Neural progenitor cell (in vitro differentiated cells): ENCODE results near the gene TBX10. TPM values are rescaled to one million over a fixed set of nuclear protein-coding genes. Genes with fewer than 3 reads are reported as not detected.
"Not testable (repeated sequence)": the region's sequence is repeated elsewhere in the genome, so short reads cannot be mapped to it uniquely, and the experiment has no call there.

Experiments
- DNase-seq: peaks from one replicate; pipeline ENCODE4 v3.0.0-alpha.2; 2016; ENCODE audit warnings: low spot score
- H2AFZ ChIP-seq: fragments of 200-600 bp; sonication (generic); replicated peaks from 2 replicates; pipeline ENCODE4 v1.6.1; 2016; ENCODE audit warnings: antibody characterized with exemption
- H3F3A ChIP-seq: fragments of 200-600 bp; sonication (generic); 2 replicates; pipeline ENCODE4 v1.6.1; 2016; ENCODE audit warnings: antibody characterized with exemption, low read depth
- H3K27ac ChIP-seq: fragments of 200-600 bp; sonication (generic); 2 replicates; pipeline ENCODE4 v1.5.1; 2016; ENCODE audit warnings: mild to moderate bottlenecking
- H3K27me3 ChIP-seq: fragments of 200-600 bp; sonication (generic); 2 replicates; pipeline ENCODE4 v1.6.1; 2016; ENCODE audit warnings: mild to moderate bottlenecking, moderate library complexity
- H3K36me3 ChIP-seq: fragments of 200-600 bp; sonication (generic); 2 replicates; pipeline ENCODE4 v1.5.1; 2016
- H3K4me1 ChIP-seq: fragments of 200-600 bp; sonication (generic); 2 replicates; pipeline ENCODE4 v1.6.1; 2016; ENCODE audit warnings: mixed run types
- H3K4me2 ChIP-seq: fragments of 200-600 bp; sonication (generic); 2 replicates; pipeline ENCODE4 v1.6.1; 2016
- H3K4me3 ChIP-seq: fragments of 200-600 bp; sonication (generic); 2 replicates; pipeline ENCODE4 v1.5.1; 2016
- H3K79me2 ChIP-seq: fragments of 200-600 bp; sonication (generic); 2 replicates; pipeline ENCODE4 v1.6.1; 2016; ENCODE audit warnings: low read depth
- H3K9ac ChIP-seq: fragments of 200-600 bp; sonication (generic); 2 replicates; pipeline ENCODE4 v1.6.1; 2016
- H3K9me3 ChIP-seq: fragments of 200-600 bp; sonication (generic); 2 replicates; pipeline ENCODE4 v1.5.1; 2016; ENCODE audit warnings: low read depth
- H4K20me1 ChIP-seq: fragments of 200-600 bp; sonication (generic); 2 replicates; pipeline ENCODE4 v1.6.1; 2016; ENCODE audit warnings: low read depth
- H3K27ac Mint-ChIP-seq: 3 replicates; pipeline ENCODE4 v1.8.0; 2021; ENCODE audit warnings: mixed read lengths
- H3K27me3 Mint-ChIP-seq: 2 replicates; pipeline ENCODE4 v1.8.0; 2022; ENCODE audit warnings: low read depth, mild to moderate bottlenecking, inconsistent platforms, moderate library complexity, mixed read lengths; ENCODE audit not compliant: insufficient read depth
- H3K36me3 Mint-ChIP-seq: 3 replicates; pipeline ENCODE4 v1.8.0; 2021; ENCODE audit warnings: mixed read lengths
- H3K4me1 Mint-ChIP-seq: 3 replicates; pipeline ENCODE4 v1.8.0; 2021; ENCODE audit warnings: mixed read lengths
- H3K4me3 Mint-ChIP-seq: 3 replicates; pipeline ENCODE4 v1.8.0; 2021; ENCODE audit warnings: mild to moderate bottlenecking, moderate library complexity, mixed read lengths
- H3K9me3 Mint-ChIP-seq: 3 replicates; pipeline ENCODE4 v1.8.0; 2020; ENCODE audit warnings: mixed read lengths
- EZH2 ChIP-seq: fragments of 200-600 bp; sonication (generic); IDR thresholded peaks from 2 replicates; pipeline ENCODE4 v1.6.1; 2017; ENCODE audit warnings: antibody characterized with exemption, mild to moderate bottlenecking, moderate library complexity
- EZH2phosphoT487 ChIP-seq: fragments of 200-600 bp; sonication (generic); IDR thresholded peaks from 2 replicates; pipeline ENCODE4 v1.6.1; 2017; ENCODE audit warnings: antibody characterized with exemption
- total RNA-seq: library from RNA; depleted of rRNA; stranded (reverse); fragments of >200 nt; gene quantifications from 2 replicates; pipeline ENCODE4 v1.2.3, GENCODE V29; 2015; ENCODE audit warnings: low replicate concordance
- TF ChIP-seq, protein P1 (sequence below): fragments of 200-600 bp; sonication (generic); IDR thresholded peaks from 2 replicates; pipeline ENCODE4 v1.5.1; 2017; ENCODE audit warnings: antibody characterized with exemption, mild to moderate bottlenecking

The TBX10 gene
- total RNA-seq, 1 donor from 2014 or later, result not detected

DNA sequence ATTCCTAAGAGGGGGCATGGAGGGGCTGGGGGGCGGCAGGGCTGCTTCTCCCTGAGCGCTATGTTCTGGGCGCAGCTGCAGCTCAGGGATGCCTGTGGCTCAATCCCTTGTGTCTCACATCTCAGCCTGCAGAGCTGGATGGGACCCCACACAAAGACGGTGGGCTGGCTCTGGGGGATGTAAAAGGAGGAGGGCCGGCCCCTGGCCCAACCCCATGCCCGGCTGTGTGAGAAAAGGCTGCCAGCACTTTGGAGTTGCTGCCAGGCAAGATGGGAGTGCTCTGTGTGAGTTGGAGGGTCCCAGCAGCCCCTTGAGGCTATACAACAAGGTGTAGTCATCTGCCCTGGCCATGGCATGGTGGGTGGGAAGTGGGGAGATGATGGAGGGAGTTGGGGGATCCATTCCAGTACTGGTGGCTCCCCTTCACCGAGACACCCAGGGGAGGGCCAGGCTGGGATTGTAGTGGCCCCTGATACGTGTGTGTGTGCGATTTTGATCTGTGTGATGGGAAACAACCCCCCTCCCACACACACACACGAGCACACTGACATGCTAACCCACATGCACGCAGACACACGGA lies 1.3 kb upstream of the TBX10 start:
- Histone ChIP-seq H3K27me3 (peaks cover 24% of the 10 kb centered on the region), H4K20me1 (no peaks in the 10 kb centered on the region), H3K9me3 (no peaks in the 10 kb centered on the region), H3K79me2 (no peaks in the 10 kb centered on the region), H2AFZ (no peak overlapping the region), H3K4me2 (no peak overlapping the region), H3K4me3 (no peak overlapping the region), H3K27ac (no peak overlapping the region), H3K36me3 (no peaks in the 10 kb centered on the region), H3F3A (no peaks in the 10 kb centered on the region), H3K4me1 (peaks cover 6% of the 10 kb centered on the region), H3K9ac (no peak overlapping the region)
- H3K27ac Mint-ChIP-seq, result no peak overlapping the region
- H3K4me3 Mint-ChIP-seq, result no peak overlapping the region
- peak; percentile 62 for DNase-seq
- H3K27me3 Mint-ChIP-seq, result peaks cover 15% of the 10 kb centered on the region
- TF ChIP-seq EZH2phosphoT487 (no peak), EZH2 (no peak)
- TF ChIP-seq, protein P1, sequence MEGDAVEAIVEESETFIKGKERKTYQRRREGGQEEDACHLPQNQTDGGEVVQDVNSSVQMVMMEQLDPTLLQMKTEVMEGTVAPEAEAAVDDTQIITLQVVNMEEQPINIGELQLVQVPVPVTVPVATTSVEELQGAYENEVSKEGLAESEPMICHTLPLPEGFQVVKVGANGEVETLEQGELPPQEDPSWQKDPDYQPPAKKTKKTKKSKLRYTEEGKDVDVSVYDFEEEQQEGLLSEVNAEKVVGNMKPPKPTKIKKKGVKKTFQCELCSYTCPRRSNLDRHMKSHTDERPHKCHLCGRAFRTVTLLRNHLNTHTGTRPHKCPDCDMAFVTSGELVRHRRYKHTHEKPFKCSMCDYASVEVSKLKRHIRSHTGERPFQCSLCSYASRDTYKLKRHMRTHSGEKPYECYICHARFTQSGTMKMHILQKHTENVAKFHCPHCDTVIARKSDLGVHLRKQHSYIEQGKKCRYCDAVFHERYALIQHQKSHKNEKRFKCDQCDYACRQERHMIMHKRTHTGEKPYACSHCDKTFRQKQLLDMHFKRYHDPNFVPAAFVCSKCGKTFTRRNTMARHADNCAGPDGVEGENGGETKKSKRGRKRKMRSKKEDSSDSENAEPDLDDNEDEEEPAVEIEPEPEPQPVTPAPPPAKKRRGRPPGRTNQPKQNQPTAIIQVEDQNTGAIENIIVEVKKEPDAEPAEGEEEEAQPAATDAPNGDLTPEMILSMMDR, result no peak
- no peaks in the 10 kb centered on the region for H3K36me3 Mint-ChIP-seq
- peaks cover 2% of the 10 kb centered on the region for H3K9me3 Mint-ChIP-seq
- H3K4me1 Mint-ChIP-seq, result peaks cover 5% of the 10 kb centered on the region

DNA sequence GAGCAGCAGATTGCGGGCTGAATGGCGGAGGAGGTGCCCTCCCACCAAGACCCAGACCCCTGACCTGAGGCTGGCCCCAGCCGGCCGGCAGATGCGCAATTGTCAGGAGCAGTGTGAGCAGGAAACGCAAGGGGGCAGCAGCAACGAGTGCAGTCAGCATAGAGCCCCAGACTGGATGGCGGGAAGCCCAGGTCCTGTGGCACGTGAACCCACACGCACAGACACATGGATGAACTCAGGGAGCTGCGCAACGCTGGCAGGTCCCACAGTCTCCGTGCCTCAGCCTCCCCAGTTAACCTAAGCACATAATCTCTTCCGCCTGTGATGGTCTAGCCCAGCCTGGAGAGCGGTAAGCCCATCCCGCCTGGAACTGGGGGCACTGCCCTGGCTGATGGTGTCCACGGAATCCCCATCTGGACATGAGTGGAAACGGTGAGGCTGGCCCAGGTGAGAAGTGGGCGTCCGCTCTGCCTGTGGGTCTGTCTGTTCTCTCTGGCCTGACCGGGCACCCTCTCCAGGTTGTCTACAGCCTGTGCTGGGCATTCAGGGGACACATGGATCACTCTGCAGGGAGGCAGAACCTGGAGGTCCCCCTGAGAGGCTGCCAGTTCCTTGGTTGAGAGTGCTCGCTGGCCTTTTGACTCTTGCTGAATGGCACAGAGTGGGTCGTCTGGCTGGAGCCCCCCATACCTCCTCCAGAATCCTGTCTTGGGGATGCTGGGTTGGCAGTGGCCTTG lies 626 bp upstream of the TBX10 start:
- no peaks in the 10 kb centered on the region for H3K36me3 ChIP-seq
- H3K79me2 ChIP-seq, result no peaks in the 10 kb centered on the region
- no peak overlapping the region for H3K27ac ChIP-seq
- Mint-ChIP-seq H3K36me3 (no peaks in the 10 kb centered on the region), H3K4me1 (peaks cover 7% of the 10 kb centered on the region), H3K9me3 (peaks cover 2% of the 10 kb centered on the region), H3K4me3 (no peak overlapping the region), H3K27ac (peak overlapping the region; percentile 29), H3K27me3 (peaks cover 14% of the 10 kb centered on the region)
- peak; percentile 85 for DNase-seq
- H3K4me3 ChIP-seq, result no peak overlapping the region
- H3K9me3 ChIP-seq, result no peaks in the 10 kb centered on the region
- peaks cover 24% of the 10 kb centered on the region for H3K27me3 ChIP-seq
- TF ChIP-seq EZH2phosphoT487 (no peak), EZH2 (no peak)
- TF ChIP-seq, protein P1, result peak; percentile 68
- H2AFZ ChIP-seq, result no peak overlapping the region
- H3K9ac ChIP-seq, result no peak overlapping the region
- H4K20me1 ChIP-seq, result no peaks in the 10 kb centered on the region
- peaks cover 6% of the 10 kb centered on the region for H3K4me1 ChIP-seq
- no peaks in the 10 kb centered on the region for H3F3A ChIP-seq
- no peak overlapping the region for H3K4me2 ChIP-seq

DNA sequence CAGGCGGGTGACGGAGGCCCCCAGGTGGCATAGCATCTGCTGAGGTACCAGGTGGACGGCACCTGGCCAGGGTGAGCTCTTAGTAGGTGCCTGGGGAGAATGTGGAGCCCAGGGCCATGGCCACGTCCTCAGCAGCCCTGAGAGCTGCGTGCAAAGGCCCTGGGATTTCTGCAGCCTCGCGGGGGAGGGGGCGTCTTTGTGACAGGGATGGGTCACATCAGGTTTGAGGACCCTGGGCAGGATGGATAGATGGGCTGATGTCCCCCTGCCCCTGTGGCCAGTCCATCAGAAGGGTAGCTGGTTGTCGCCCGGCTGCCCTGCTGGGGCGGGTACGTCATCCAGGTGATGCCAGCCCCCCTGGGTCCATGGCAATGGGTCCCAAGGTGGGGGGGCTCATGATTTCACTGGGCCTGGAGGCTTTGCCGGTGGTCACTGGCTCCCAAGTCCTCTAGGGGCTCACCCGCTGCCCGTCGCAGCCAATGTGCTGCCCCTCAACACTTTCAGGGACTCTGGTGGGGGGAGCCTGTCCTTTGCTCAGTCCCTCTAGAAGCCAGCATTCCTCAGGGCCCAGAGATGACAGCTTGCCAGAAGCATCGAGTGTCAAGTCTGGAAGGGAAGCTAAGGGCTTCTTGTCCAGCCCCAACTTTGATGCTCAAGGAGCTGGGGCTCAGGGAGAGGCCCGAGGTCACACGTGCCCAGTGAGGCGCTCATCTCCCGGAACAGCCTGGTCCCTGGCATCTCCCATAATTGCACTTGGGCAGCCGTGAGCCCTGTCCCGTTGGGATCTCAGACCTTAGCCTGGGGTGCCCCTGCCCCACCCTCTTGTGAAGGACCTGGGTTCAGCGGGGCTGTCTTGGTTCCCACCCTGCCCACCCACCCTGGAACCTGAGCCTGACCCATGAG lies 777 bp downstream of the TBX10 start:
- Mint-ChIP-seq H3K27me3 (peaks cover 12% of the 10 kb centered on the region), H3K9me3 (peaks cover 2% of the 10 kb centered on the region), H3K4me1 (peaks cover 7% of the 10 kb centered on the region), H3K27ac (peak overlapping the region; percentile 5), H3K4me3 (no peak overlapping the region), H3K36me3 (no peaks in the 10 kb centered on the region)
- no peak overlapping the region for H3K4me2 ChIP-seq
- no peaks in the 10 kb centered on the region for H4K20me1 ChIP-seq
- no peak overlapping the region for H3K27ac ChIP-seq
- no peaks in the 10 kb centered on the region for H3K9me3 ChIP-seq
- peaks cover 6% of the 10 kb centered on the region for H3K4me1 ChIP-seq
- no peak overlapping the region for H2AFZ ChIP-seq
- TF ChIP-seq EZH2phosphoT487 (no peak), EZH2 (no peak)
- TF ChIP-seq, protein P1, result no peak
- H3K27me3 ChIP-seq, result peaks cover 24% of the 10 kb centered on the region
- no peaks in the 10 kb centered on the region for H3K36me3 ChIP-seq
- no peaks in the 10 kb centered on the region for H3K79me2 ChIP-seq
- H3K4me3 ChIP-seq, result no peak overlapping the region
- H3K9ac ChIP-seq, result no peak overlapping the region
- no peaks in the 10 kb centered on the region for H3F3A ChIP-seq
- DNase-seq, result no peak

DNA sequence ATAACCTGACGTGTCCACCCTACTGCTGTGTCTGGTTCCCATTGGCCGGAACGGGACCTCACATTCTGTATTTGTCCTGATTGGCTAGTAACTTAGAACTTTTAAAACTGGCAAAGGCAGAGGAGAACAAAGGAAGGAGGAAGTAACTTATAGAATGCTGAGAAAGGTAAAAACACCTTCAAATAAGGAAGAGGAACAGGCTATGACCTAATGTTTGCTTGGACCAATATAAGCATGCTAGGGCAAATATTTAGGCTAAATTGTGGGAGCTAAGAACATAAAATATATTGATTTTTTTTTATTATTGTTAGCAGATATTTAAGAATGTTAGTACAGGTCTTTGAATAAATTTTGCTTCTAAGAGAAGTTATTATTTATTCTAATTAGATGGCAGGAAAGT lies 2.1 kb downstream of the TBX10 start:
- not testable (repeated sequence) for H3F3A ChIP-seq, H3K36me3 ChIP-seq, H3K4me1 ChIP-seq, H3K27ac ChIP-seq, H3K9me3 ChIP-seq, H3K4me3 ChIP-seq, H4K20me1 ChIP-seq, H3K27ac Mint-ChIP-seq, H3K9me3 Mint-ChIP-seq, H3K79me2 ChIP-seq, H3K36me3 Mint-ChIP-seq, DNase-seq, H2AFZ ChIP-seq, H3K4me1 Mint-ChIP-seq, H3K4me3 Mint-ChIP-seq, H3K9ac ChIP-seq, H3K4me2 ChIP-seq
- H3K27me3 ChIP-seq, result peaks cover 24% of the 10 kb centered on the region
- peaks cover 14% of the 10 kb centered on the region for H3K27me3 Mint-ChIP-seq
